HAP-1 (cell line): Measurements from ENCODE around the gene NEB.
"Not testable (repeated sequence)": the region's sequence is repeated elsewhere in the genome, so short reads cannot be mapped to it uniquely, and the experiment has no call there.

Experiments used
- DNase-seq, 2 experiments: peaks; one replicate each; pipeline ENCODE4 v3.0.0-alpha.2; 2016 to 2020; ENCODE audit warnings: low spot score in 2 of 2
- H3K27me3 ChIP-seq: fragments of 250-450 bp; sonication (Bioruptor Pico); 2 replicates; pipeline ENCODE4 v1.5.1; 2020; ENCODE audit warnings: low read depth, mild to moderate bottlenecking, moderate library complexity
- H3K36me3 ChIP-seq: fragments of 250-450 bp; sonication (Bioruptor Pico); replicated peaks from 2 replicates; pipeline ENCODE4 v1.5.1; 2020; ENCODE audit warnings: mild to moderate bottlenecking
- H3K4me1 ChIP-seq: fragments of 250-450 bp; sonication (Bioruptor Pico); 2 replicates; pipeline ENCODE4 v1.5.1; 2020; ENCODE audit warnings: mild to moderate bottlenecking
- H3K4me3 ChIP-seq: fragments of 250-450 bp; sonication (Bioruptor Pico); 2 replicates; pipeline ENCODE4 v1.5.1; 2020; ENCODE audit warnings: mild to moderate bottlenecking, moderate library complexity
- H3K9me3 ChIP-seq: fragments of 250-450 bp; sonication (Bioruptor Pico); 2 replicates; pipeline ENCODE4 v1.5.1; 2020; ENCODE audit warnings: mild to moderate bottlenecking, moderate library complexity
- in situ Hi-C: fragments of 300-500 bp; cut with MboI; formaldehyde crosslinking; loops from 3 replicates; pipeline ENCODE4 v1.14.3; 2020; ENCODE audit warnings: low sequenced_read_pairs, inconsistent platforms, mixed read lengths

Gene NEB

DNA sequence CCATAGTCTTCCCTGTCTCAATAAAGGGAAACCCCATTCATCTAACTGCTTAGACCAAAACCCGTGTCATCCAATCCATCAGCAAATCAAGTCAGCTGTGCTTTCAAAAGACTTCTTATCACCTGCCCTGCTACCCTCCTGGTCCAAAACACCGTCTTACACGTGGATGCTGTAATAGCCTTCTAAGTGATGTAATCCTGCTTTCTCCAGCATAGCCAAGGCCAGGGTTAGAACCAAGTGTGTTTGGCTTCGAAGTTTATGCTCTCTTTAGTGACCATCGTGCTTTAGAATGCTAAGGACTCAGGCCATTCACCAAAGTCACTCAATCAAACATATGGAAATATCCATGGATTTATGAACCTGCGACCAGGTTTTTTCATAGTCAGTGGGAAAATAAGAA is 25.5 kb downstream of the NEB start:
- no peak for DNase-seq
- no peak overlapping the region for H3K4me3 ChIP-seq
- no peaks in the 10 kb centered on the region for H3K9me3 ChIP-seq
- H3K36me3 ChIP-seq, result no peaks in the 10 kb centered on the region
- in situ Hi-C loops, result no loop called here
- no peaks in the 10 kb centered on the region for H3K4me1 ChIP-seq
- no peaks in the 10 kb centered on the region; the same call in 1 of the 2 replicates for H3K27me3 ChIP-seq

DNA sequence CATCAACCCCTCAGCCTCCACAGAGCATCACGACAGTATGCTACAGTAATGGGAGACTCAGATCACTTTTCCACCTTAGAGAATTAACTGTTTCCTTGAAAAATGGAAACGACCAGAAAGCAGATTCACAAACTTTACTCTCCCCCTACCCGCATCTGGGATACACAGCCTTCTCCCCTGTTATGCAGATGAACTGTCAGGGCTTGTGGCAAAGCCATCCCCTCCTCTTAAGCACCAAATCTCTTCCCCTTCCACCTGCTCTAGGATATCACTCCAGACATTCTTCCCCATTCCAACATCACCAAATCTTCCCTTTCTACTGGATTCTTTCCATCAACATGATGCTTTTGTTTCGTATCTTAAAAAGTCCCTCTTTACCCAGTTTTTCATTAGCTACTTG is 26.4 kb downstream of the NEB start:
- H3K4me1 ChIP-seq, result no peaks in the 10 kb centered on the region
- no peak overlapping the region for H3K4me3 ChIP-seq
- H3K27me3 ChIP-seq, result no peaks in the 10 kb centered on the region; the same call in 1 of the 2 replicates
- no peak for DNase-seq
- H3K9me3 ChIP-seq, result no peaks in the 10 kb centered on the region
- in situ Hi-C loops, result no loop called here
- no peaks in the 10 kb centered on the region for H3K36me3 ChIP-seq

DNA sequence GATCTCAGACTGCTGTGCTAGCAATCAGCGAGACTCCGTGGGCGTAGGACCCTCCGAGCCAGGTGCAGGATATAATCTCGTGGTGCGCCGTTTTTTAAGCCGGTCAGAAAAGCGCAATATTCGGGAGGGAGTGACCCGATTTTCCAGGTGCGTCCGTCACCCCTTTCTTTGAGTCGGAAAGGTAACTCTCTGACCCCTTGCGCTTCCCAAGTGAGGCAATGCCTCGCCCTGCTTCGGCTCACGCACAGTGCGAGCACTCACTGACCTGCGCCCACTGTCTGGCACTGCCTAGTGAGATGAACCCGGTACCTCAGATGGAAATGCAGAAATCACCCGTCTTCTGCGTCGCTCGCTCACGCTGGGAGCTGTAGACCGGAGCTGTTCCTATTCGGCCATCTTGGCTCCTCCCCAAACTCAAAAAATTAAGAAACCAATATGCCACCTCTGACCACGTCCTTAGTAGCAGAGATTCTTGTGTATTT is 29.8 kb downstream of the NEB start:
- H3K27me3 ChIP-seq, H3K4me3 ChIP-seq, H3K4me1 ChIP-seq, DNase-seq, H3K9me3 ChIP-seq, in situ Hi-C loops, H3K36me3 ChIP-seq: not testable (repeated sequence)

DNA sequence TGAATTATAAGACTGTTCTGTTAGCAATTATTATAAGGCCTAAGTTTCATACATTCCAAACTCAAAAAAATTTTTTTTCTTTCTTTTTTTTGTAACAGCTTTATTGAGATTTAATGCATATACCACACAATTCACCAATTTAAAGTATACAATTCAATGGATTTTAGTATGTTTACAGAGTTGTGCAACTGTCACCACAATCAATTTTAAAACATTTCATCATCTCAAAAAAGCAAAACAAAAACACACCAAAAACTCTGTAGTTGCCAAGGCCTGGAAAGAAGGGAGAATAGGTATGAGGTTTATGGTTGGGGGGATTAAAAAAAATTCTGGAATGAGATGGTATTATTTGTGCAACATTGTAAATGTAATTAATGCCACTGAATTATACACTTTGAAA is 36.1 kb downstream of the NEB start:
- H3K9me3 ChIP-seq, H3K27me3 ChIP-seq, DNase-seq, in situ Hi-C loops, H3K4me1 ChIP-seq, H3K36me3 ChIP-seq, H3K4me3 ChIP-seq: not testable (repeated sequence)

DNA sequence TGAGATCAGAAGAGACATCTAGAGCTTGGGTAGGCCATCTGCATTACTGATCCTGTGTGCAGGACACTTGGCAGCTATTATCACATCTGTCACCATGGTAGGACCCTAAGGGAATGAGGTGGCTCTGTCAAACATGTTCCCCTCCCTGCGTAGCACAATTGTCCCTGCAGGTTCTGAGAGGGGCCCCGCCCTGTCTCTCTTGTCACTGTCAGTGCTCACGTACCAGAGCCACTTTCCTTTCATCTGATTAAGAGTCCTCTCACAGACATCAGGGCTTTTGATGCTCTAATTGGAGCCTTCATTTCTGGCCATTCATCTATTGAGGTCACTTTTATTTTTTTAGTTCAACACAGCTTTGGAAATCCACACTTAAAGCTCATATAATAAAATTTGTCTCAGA is 38.5 kb downstream of the NEB start:
- no peak for DNase-seq
- in situ Hi-C loops, result no loop called here
- Histone ChIP-seq H3K4me3 (no peak overlapping the region), H3K36me3 (no peaks in the 10 kb centered on the region), H3K9me3 (no peaks in the 10 kb centered on the region), H3K27me3 (no peaks in the 10 kb centered on the region), H3K4me1 (no peaks in the 10 kb centered on the region)

DNA sequence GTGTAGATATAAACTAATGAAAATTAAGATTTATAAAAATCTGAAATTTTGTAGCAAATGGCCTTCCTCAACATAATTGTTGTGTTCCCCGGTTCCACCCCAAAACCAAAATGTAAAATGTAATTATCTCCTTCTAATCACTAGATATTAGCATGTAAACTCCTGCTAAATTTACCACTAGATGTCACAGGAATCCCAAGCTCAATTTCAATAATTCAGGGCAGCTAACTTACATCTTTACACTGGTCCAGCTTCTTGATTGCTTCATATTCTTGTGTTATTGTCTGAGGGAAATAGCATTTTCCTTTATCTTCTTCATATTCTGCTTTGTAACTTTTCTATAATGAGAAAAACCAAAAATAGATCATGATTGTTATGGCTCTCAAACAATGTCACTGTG is 42.6 kb downstream of the NEB start:
- Histone ChIP-seq H3K4me1 (no peaks in the 10 kb centered on the region), H3K4me3 (no peak overlapping the region), H3K27me3 (no peaks in the 10 kb centered on the region), H3K36me3 (no peaks in the 10 kb centered on the region), H3K9me3 (no peaks in the 10 kb centered on the region)
- no peak for DNase-seq
- in situ Hi-C loops, result no loop called here

DNA sequence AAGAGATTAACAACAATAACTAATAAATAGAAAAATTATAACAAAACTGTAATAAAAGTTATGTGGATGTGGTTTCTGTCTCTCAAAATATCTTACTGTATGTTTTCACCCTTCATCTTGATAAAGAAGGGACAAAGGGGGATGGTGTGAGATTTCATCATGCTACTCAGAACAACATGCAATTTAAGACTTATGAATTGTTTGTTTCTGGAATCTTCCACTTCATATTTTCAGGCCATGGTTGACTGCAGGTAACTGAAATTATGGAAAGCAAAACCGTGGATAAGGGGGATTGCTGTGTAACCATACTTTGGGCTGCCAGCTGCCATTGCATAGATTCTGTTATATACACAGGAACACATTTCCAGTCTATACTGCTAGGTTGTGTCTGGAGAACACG is 45.6 kb downstream of the NEB start:
- in situ Hi-C loops, result no loop called here
- H3K27me3 ChIP-seq, result no peaks in the 10 kb centered on the region
- no peaks in the 10 kb centered on the region for H3K36me3 ChIP-seq
- no peaks in the 10 kb centered on the region for H3K9me3 ChIP-seq
- no peak overlapping the region for H3K4me3 ChIP-seq
- no peaks in the 10 kb centered on the region for H3K4me1 ChIP-seq
- no peak for DNase-seq

DNA sequence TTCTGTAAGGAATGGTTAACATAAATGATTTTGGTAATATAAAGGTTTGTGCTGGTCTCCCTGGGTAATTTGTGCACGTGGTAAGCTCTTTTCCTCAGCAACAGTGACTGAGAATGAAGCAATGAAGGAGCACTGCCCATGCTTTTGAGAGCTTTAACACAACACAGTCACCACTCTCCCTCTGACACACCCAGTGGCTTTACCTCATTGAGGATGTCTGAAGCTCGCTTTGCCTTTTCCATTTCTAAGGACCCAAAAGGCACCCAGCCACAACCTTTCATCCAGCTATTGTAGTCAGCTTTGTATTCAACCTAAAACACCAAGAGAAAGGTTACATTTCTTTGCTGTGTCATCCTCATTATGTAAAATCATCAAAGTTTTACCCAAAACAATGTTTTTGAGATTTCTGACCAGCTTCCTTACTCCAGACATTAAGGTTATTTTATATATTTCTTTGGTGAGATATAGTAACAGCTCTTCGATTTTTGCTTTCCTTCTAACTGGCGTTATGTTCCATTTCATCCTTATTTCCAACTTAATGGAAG is 51.7 kb downstream of the NEB start:
- no peaks in the 10 kb centered on the region for H3K9me3 ChIP-seq
- in situ Hi-C loops, result no loop called here
- no peak for DNase-seq
- H3K4me1 ChIP-seq, result peaks cover 9% of the 10 kb centered on the region
- no peaks in the 10 kb centered on the region for H3K27me3 ChIP-seq
- H3K4me3 ChIP-seq, result no peak overlapping the region
- H3K36me3 ChIP-seq, result no peaks in the 10 kb centered on the region

DNA sequence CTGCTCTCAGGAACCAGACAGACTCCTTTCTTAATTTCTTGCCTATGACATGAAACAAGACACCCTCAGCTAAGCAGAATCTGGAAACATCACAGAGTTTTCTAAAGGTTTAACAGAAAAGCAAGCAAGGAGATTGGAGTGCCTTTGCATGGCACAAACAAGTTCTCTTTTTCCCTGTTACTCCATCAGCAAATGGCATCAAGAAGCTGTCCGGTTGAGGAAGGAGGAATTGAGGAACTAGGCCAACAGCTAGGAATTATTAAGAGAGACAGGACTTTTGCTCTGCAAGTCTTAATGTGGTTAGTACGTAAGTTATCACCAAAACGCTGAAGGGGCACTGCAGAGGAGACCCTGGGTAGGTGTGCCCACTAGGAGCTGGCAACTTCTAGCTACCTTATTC is 53.2 kb downstream of the NEB start:
- Histone ChIP-seq H3K4me3 (no peak overlapping the region), H3K4me1 (peaks cover 9% of the 10 kb centered on the region), H3K36me3 (no peaks in the 10 kb centered on the region), H3K27me3 (no peaks in the 10 kb centered on the region), H3K9me3 (no peaks in the 10 kb centered on the region)
- in situ Hi-C loops, result no loop called here
- DNase-seq, result no peak

DNA sequence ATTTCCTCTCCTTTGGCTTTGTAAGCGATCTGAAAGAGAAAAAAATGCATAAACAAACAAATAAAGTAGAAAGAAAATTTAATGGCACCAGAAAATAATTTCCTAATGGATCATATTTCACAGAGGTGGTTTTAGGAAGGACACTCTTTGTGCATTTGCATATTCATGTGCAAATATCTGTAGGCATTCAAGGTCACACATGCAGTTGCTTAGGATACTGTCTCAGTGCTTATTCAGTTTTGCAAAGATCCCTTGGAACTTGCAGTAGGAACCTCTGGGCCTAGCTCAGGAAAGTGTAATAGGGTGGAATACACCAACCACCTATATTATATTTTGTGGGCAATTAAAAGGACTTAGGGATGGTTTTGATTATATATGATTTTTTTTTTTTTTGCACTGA is 54.3 kb downstream of the NEB start:
- H3K4me3 ChIP-seq, result no peak overlapping the region
- in situ Hi-C loops, result no loop called here
- no peaks in the 10 kb centered on the region for H3K36me3 ChIP-seq

DNA sequence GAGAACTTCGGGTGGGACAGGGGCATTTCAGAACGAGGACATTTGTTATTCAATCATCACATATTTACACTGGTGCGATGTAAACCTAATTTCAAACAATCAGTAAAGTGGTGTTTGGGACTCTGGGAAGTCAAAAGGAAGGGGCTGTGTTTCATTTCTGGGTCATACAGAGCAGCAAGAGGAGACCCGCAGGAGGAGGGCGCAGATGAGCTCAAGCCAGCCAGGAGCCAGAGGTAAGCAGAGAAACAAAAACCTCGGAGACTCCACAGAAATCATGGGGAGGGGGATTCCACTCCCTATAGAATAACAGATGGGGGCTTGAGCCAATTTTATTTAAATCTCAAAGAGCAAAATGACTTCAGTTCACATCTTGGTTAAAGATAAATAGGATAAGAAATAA is 55.4 kb downstream of the NEB start:
- Histone ChIP-seq H3K36me3 (no peaks in the 10 kb centered on the region), H3K4me1 (peaks cover 9% of the 10 kb centered on the region), H3K4me3 (no peak overlapping the region), H3K27me3 (no peaks in the 10 kb centered on the region), H3K9me3 (no peaks in the 10 kb centered on the region)
- DNase-seq, result no peak
- in situ Hi-C loops, result no loop called here

More for the DNA sequence above, 54.3 kb downstream of the NEB start:
- DNase-seq, result peak in 1 of 2 experiments; percentile 76
- H3K27me3 ChIP-seq, result no peaks in the 10 kb centered on the region
- no peaks in the 10 kb centered on the region for H3K9me3 ChIP-seq
- H3K4me1 ChIP-seq, result peaks cover 9% of the 10 kb centered on the region

DNA sequence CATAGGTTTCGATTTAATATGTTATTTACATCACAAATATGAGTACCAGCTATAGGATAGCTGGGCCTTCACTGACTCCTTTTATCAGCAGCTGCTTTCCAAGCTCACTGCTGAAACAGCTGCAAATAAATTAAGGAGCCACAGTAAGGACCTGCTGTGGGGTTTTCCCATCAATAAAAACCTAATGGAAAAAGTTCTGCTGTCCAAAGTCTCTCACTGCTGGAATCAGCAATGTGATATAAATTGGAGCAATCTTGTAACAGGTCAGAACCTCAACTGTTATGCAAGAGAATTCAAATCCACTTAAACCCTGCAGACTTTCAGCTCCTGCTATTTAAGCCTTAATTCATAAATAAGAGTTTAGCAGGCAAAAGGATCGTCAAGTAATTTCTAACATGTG is 61.3 kb downstream of the NEB start:
- in situ Hi-C loops, result no loop called here
- no peaks in the 10 kb centered on the region for H3K9me3 ChIP-seq
- H3K4me1 ChIP-seq, result peaks cover 27% of the 10 kb centered on the region
- DNase-seq, result no peak
- no peaks in the 10 kb centered on the region for H3K36me3 ChIP-seq
- H3K4me3 ChIP-seq, result no peak overlapping the region
- no peaks in the 10 kb centered on the region for H3K27me3 ChIP-seq

DNA sequence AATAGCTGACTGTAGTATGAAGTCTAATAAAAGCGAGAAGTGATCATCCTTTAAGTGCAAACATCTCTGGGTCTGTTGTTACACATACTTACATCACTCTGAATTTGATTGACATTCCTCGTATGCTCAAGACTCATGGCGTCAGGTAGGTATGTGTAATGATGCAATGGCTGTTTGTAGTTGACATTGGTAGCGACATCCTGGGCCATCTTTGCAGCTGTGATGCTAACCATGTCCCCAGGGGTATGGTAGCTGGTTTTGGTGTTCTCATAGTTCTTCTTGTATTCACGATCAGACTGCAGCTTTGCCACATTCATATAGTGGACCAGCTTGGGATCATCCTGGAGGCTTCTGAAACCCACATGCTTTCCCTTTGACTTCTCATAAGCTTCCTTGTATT is 62.0 kb downstream of the NEB start:
- in situ Hi-C loops, result no loop called here
- H3K27me3 ChIP-seq, result no peaks in the 10 kb centered on the region
- DNase-seq, result no peak
- H3K36me3 ChIP-seq, result no peaks in the 10 kb centered on the region
- peaks cover 27% of the 10 kb centered on the region for H3K4me1 ChIP-seq
- no peak overlapping the region for H3K4me3 ChIP-seq
- H3K9me3 ChIP-seq, result no peaks in the 10 kb centered on the region

DNA sequence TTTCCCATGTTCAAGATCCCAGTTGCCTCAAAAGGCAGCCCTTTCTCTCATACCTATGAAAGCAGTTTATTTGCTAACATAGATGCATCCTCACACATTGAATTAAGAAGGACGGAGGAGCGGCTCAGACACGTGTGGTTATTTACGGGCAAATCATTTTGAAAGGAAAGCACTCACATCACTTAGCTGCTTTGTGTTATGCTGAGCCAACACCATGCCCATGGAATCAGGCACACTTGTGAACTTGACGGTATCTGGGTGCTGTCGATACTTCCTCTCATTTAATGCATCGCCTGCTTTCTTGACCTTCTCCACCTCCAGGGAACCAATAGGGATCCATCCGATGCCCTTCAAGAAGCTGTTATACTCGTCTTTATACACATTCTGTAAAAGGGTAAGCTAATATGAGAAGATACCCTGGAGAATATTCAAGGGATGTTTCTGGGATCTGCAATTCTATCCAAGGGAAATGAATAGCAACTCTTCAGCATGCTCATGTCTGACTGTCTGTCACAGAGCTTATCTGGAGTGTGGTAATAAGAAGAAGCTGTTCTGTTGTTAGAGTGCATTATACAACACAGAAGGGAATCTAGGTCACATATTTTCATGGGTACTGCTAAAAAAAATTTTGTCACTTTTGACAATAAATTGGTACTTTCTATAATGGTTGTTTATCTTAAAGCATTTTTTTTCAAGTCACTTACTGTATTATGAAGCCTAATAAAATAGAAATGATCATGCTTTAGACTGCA is 63.3 kb downstream of the NEB start:
- Histone ChIP-seq H3K4me1 (peaks cover 27% of the 10 kb centered on the region), H3K9me3 (no peaks in the 10 kb centered on the region), H3K4me3 (no peak overlapping the region), H3K36me3 (no peaks in the 10 kb centered on the region), H3K27me3 (no peaks in the 10 kb centered on the region)
- in situ Hi-C loops, result no loop called here
- peak in 1 of 2 experiments; percentile 38 for DNase-seq

DNA sequence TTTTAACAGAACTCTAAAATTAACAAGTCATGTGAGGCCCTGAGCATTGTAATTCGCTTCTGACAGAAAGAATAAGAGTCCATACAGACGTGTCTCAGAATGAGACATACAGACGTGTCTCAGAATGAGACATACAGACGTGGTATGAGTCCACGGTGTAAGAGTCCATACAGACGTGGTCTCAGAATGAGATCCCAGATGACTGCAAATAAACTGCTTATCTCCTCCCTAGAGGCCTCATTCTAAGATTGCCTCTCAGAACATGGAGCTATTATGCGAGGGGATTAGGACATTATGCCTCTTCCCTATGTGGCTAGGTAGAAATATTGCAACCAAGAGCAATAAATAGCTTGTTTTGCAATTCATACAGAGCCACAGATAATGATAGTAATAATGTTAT is 63.9 kb downstream of the NEB start:
- Histone ChIP-seq H3K36me3 (no peaks in the 10 kb centered on the region), H3K9me3 (no peaks in the 10 kb centered on the region), H3K4me1 (peaks cover 27% of the 10 kb centered on the region), H3K4me3 (no peak overlapping the region), H3K27me3 (no peaks in the 10 kb centered on the region)
- DNase-seq, result peak; percentile 26 to 81
- in situ Hi-C loops, result no loop called here
